Occipital lobe (tissue), 2 donors: ENCODE data around the gene TUBB4A. TPM values are rescaled to one million over a fixed set of nuclear protein-coding genes. Genes with fewer than 3 reads are reported as not detected.
"Not testable (repeated sequence)": the region's sequence is repeated elsewhere in the genome, so short reads cannot be mapped to it uniquely, and the experiment has no call there.

ENCODE experiments used
- DNase-seq: peaks from one replicate; lab custom pipeline; 2025; lab: John Stamatoyannopoulos, UW
- total RNA-seq: library from RNA; depleted of rRNA; stranded (reverse); fragments of >200 nt; gene quantifications from one replicate; pipeline ENCODE4 v1.2.3, GENCODE V29; 2014

Gene TUBB4A
- total RNA-seq, 1 donor from 2014 or later = 135 TPM

GRCh38 chr19:6524311-6524710, 22.2 kb upstream of the TUBB4A start:
- DNase-seq = no peak

- DNase-seq = no peak
These were observed 20.6 kb upstream of the TUBB4A start for GRCh38 chr19:6522712-6523111.

- no peak for DNase-seq
These were observed 19.9 kb upstream of the TUBB4A start for GRCh38 chr19:6521718-6522646.

GRCh38 chr19:6519289-6519688, 17.2 kb upstream of the TUBB4A start:
- DNase-seq = no peak

- DNase-seq = no peak
These were observed 16.2 kb upstream of the TUBB4A start for GRCh38 chr19:6518145-6518911.

GRCh38 chr19:6516659-6517291, 14.7 kb upstream of the TUBB4A start:
- peak; percentile 86 for DNase-seq

GRCh38 chr19:6516018-6516658, 14.0 kb upstream of the TUBB4A start:
- peak; percentile 96 for DNase-seq

GRCh38 chr19:6514926-6515544, 12.9 kb upstream of the TUBB4A start:
- DNase-seq = no peak

- no peak for DNase-seq
These were observed 12.0 kb upstream of the TUBB4A start for GRCh38 chr19:6514089-6514488.

- DNase-seq = no peak
These were observed 8.5 kb upstream of the TUBB4A start for GRCh38 chr19:6510618-6511017.

GRCh38 chr19:6509118-6509971, 7.2 kb upstream of the TUBB4A start:
- peak; percentile 94 for DNase-seq

- not testable (repeated sequence) for DNase-seq
These were observed 6.1 kb upstream of the TUBB4A start for GRCh38 chr19:6508028-6508771.

- DNase-seq = no peak
These were observed 1.5 kb upstream of the TUBB4A start for GRCh38 chr19:6503407-6504201.

GRCh38 chr19:6500837-6501739, 1.0 kb downstream of the TUBB4A start:
- no peak for DNase-seq

- no peak for DNase-seq
These were observed 2.9 kb downstream of the TUBB4A start for GRCh38 chr19:6499052-6499790.

- DNase-seq = no peak
These were observed 3.6 kb downstream of the TUBB4A start for GRCh38 chr19:6498294-6499036.
